Karpas-422 (cell line): ENCODE measurements around the gene TNK2. TPM values are rescaled to one million over a fixed set of nuclear protein-coding genes. Genes with fewer than 3 reads are reported as not detected.
"Not testable (repeated sequence)": the region's sequence is repeated elsewhere in the genome, so short reads cannot be mapped to it uniquely, and the experiment has no call there.

Experiments used
- DNase-seq: peaks from one replicate; pipeline ENCODE4 v3.0.0-alpha.2; 2015
- H2AFZ ChIP-seq: fragments of 200-600 bp; sonication (generic); 2 replicates; pipeline ENCODE4 v1.6.1; 2014; ENCODE audit warnings: antibody characterized with exemption, low read length, mixed read lengths
- H3K27ac ChIP-seq: fragments of 200-600 bp; sonication (generic); 2 replicates; pipeline ENCODE4 v1.5.1; 2014; ENCODE audit warnings: mild to moderate bottlenecking, low read length, moderate library complexity
- H3K27me3 ChIP-seq: fragments of 200-600 bp; sonication (generic); 2 replicates; pipeline ENCODE4 v1.6.1; 2014; ENCODE audit warnings: low read length, mixed read lengths
- H3K36me3 ChIP-seq: fragments of 200-600 bp; sonication (generic); 2 replicates; pipeline ENCODE4 v1.6.1; 2014; ENCODE audit warnings: low read length, mixed read lengths; ENCODE audit not compliant: insufficient read depth
- H3K4me1 ChIP-seq: fragments of 200-600 bp; sonication (generic); 2 replicates; pipeline ENCODE4 v1.6.1; 2014; ENCODE audit warnings: mild to moderate bottlenecking, low read length, mixed read lengths
- H3K4me2 ChIP-seq: fragments of 200-600 bp; sonication (generic); 2 replicates; pipeline ENCODE4 v1.6.1; 2014; ENCODE audit warnings: low read length, low read depth, mild to moderate bottlenecking; ENCODE audit not compliant: poor library complexity, severe bottlenecking
- H3K4me3 ChIP-seq: fragments of 200-600 bp; sonication (generic); 2 replicates; pipeline ENCODE4 v1.5.1; 2014; ENCODE audit warnings: mild to moderate bottlenecking, antibody characterized with exemption, low read length, mixed read lengths
- H3K79me2 ChIP-seq: fragments of 200-600 bp; sonication (generic); 2 replicates; pipeline ENCODE4 v1.6.1; 2014; ENCODE audit warnings: mild to moderate bottlenecking, low read length, mixed read lengths
- H3K9ac ChIP-seq: fragments of 200-600 bp; sonication (generic); 2 replicates; pipeline ENCODE4 v1.6.0; 2014; ENCODE audit warnings: low read length
- H3K9me2 ChIP-seq: fragments of 200-600 bp; sonication (generic), shearing (Covaris generic); replicated peaks from 2 replicates; pipeline ENCODE4 v1.6.0; 2014; ENCODE audit warnings: mild to moderate bottlenecking, low read length, moderate library complexity; ENCODE audit not compliant: insufficient read depth
- H3K9me3 ChIP-seq: fragments of 300-700, 200-600 bp; sonication (generic); 2 replicates; pipeline ENCODE4 v1.6.1; 2014; ENCODE audit warnings: low read length, mixed read lengths
- H4K20me1 ChIP-seq: fragments of 200-600 bp; sonication (generic); 2 replicates; pipeline ENCODE4 v1.6.1; 2014; ENCODE audit warnings: mild to moderate bottlenecking, antibody characterized with exemption, low read length, low read depth; ENCODE audit not compliant: insufficient read depth
- total RNA-seq: library from RNA; depleted of rRNA; stranded (reverse); fragments of >200 nt; shearing (Covaris generic); gene quantifications from 2 replicates; pipeline ENCODE4 v1.2.3, GENCODE V29; 2014; ENCODE audit warnings: low replicate concordance

The TNK2 gene
- total RNA-seq, 1 experiment from 2014 or later = 25.5 TPM

GRCh38 chr3:195950164-195950563 is 41.8 kb upstream of the TNK2 start:
- H3K9me3 ChIP-seq, H3K27ac ChIP-seq, H3K9ac ChIP-seq, DNase-seq, H4K20me1 ChIP-seq, H2AFZ ChIP-seq, H3K9me2 ChIP-seq, H3K27me3 ChIP-seq, H3K4me1 ChIP-seq, H3K4me2 ChIP-seq, H3K36me3 ChIP-seq, H3K4me3 ChIP-seq: not testable (repeated sequence)
- peaks cover 14% of the 10 kb centered on the region; the same call in 1 of the 2 replicates for H3K79me2 ChIP-seq

- H4K20me1 ChIP-seq, H3K9ac ChIP-seq, H3K4me2 ChIP-seq, H3K36me3 ChIP-seq, H3K4me3 ChIP-seq, H2AFZ ChIP-seq, H3K9me3 ChIP-seq, H3K4me1 ChIP-seq, H3K9me2 ChIP-seq, DNase-seq, H3K27ac ChIP-seq, H3K27me3 ChIP-seq: not testable (repeated sequence)
- H3K79me2 ChIP-seq = peaks cover 11% of the 10 kb centered on the region; the same call in 1 of the 2 replicates
Observed at GRCh38 chr3:195946910-195947699, 38.8 kb upstream of the TNK2 start.

- H3K27ac ChIP-seq, H3K9me3 ChIP-seq, DNase-seq, H3K27me3 ChIP-seq, H3K4me2 ChIP-seq, H3K9me2 ChIP-seq, H2AFZ ChIP-seq, H3K79me2 ChIP-seq, H3K4me3 ChIP-seq, H4K20me1 ChIP-seq, H3K4me1 ChIP-seq, H3K36me3 ChIP-seq, H3K9ac ChIP-seq: not testable (repeated sequence)
Observed at GRCh38 chr3:195941265-195941815, 33.0 kb upstream of the TNK2 start.

- not testable (repeated sequence) for H3K36me3 ChIP-seq, H3K9ac ChIP-seq, H2AFZ ChIP-seq, H3K4me3 ChIP-seq, H3K27ac ChIP-seq, H3K79me2 ChIP-seq, DNase-seq, H3K4me1 ChIP-seq, H3K4me2 ChIP-seq, H3K27me3 ChIP-seq, H4K20me1 ChIP-seq, H3K9me3 ChIP-seq, H3K9me2 ChIP-seq
Observed at GRCh38 chr3:195940806-195941205, 32.5 kb upstream of the TNK2 start.

- not testable (repeated sequence) for H3K9me2 ChIP-seq, H3K27me3 ChIP-seq, H3K9me3 ChIP-seq, H3K9ac ChIP-seq, DNase-seq, H3K4me1 ChIP-seq, H3K79me2 ChIP-seq, H4K20me1 ChIP-seq, H3K4me3 ChIP-seq, H3K36me3 ChIP-seq, H2AFZ ChIP-seq, H3K27ac ChIP-seq, H3K4me2 ChIP-seq
Observed at GRCh38 chr3:195939526-195940470, 31.4 kb upstream of the TNK2 start.

- not testable (repeated sequence) for H4K20me1 ChIP-seq, H3K79me2 ChIP-seq, H3K4me1 ChIP-seq, H3K9ac ChIP-seq, H3K9me2 ChIP-seq, H3K36me3 ChIP-seq, H3K27ac ChIP-seq, H2AFZ ChIP-seq, H3K4me3 ChIP-seq, DNase-seq, H3K4me2 ChIP-seq, H3K27me3 ChIP-seq, H3K9me3 ChIP-seq
Observed at GRCh38 chr3:195933044-195933430, 24.7 kb upstream of the TNK2 start.

GRCh38 chr3:195932418-195933043 is 24.2 kb upstream of the TNK2 start:
- Histone ChIP-seq H3K4me2 (no peak overlapping the region), H3K4me1 (no peaks in the 10 kb centered on the region)
- no peak for DNase-seq

More at GRCh38 chr3:195932418-195933043, 24.2 kb upstream of the TNK2 start:
- Histone ChIP-seq H3K79me2 (no peaks in the 10 kb centered on the region), H3K27me3 (no peaks in the 10 kb centered on the region), H3K9ac (no peak overlapping the region), H3K36me3 (no peaks in the 10 kb centered on the region), H3K9me3 (no peaks in the 10 kb centered on the region), H3K4me3 (no peak overlapping the region), H2AFZ (no peak overlapping the region), H4K20me1 (no peaks in the 10 kb centered on the region), H3K9me2 (no peaks in the 10 kb centered on the region), H3K27ac (no peak overlapping the region)
